H1 (cell line): ENCODE data around the gene MRPS35. TPM values are rescaled to one million over a fixed set of nuclear protein-coding genes. Genes with fewer than 3 reads are reported as not detected.

ENCODE experiments used
- CTCF ChIA-PET: fragments of 300-600 bp; sonication (Branson Sonifier 250); formaldehyde crosslinking; loops from one replicate; lab custom pipeline; 2021; ENCODE audit not compliant: partially characterized antibody; lab: Charles Lee
- POLR2A ChIA-PET: fragments of 300-600 bp; sonication (Branson Sonifier 250); formaldehyde crosslinking; loops from one replicate; lab custom pipeline; 2021; ENCODE audit warnings: inconsistent platforms; ENCODE audit not compliant: partially characterized antibody; lab: Charles Lee
- DNase-seq, 2 experiments: peaks; one replicate each; pipeline versions ENCODE4 v3.0.0 to v3.0.0-alpha.2; 2010 to 2022; ENCODE audit warnings: low spot score in 2 of 2, low read depth in 1 of 2, mixed read lengths in 1 of 2
- FAIRE-seq: peaks from 2 replicates; lab custom pipeline; 2011; peaks lifted over from hg19 to GRCh38; lab: Jason Lieb, UNC
- H2AFZ ChIP-seq: 2 replicates; pipeline ENCODE4 v1.8.1; 2012; ENCODE audit warnings: low read length, inconsistent platforms
- H2AK5ac ChIP-seq: 2 replicates; pipeline ENCODE4 v1.6.1; 2013; ENCODE audit warnings: low read depth, low read length
- H2BK120ac ChIP-seq: replicated peaks from 2 replicates; pipeline ENCODE3; 2013; ENCODE audit warnings: low read depth, low read length, inconsistent platforms
- H2BK12ac ChIP-seq: 2 replicates; pipeline ENCODE4 v1.6.1; 2013; ENCODE audit warnings: low read depth, low read length
- H2BK15ac ChIP-seq: 2 replicates; pipeline ENCODE4 v1.6.1; 2013; ENCODE audit warnings: low read length
- H2BK20ac ChIP-seq: 2 replicates; pipeline ENCODE4 v1.6.1; 2013; ENCODE audit warnings: low read length
- H2BK5ac ChIP-seq: 2 replicates; pipeline ENCODE4 v1.6.1; 2013; ENCODE audit warnings: low read depth, low read length
- H3K14ac ChIP-seq: 2 replicates; pipeline ENCODE4 v1.6.1; 2013; ENCODE audit warnings: inconsistent platforms; ENCODE audit not compliant: insufficient read length
- H3K18ac ChIP-seq: 2 replicates; pipeline ENCODE4 v1.6.1; 2013; ENCODE audit warnings: low read length; ENCODE audit errors: extremely low read depth
- H3K23ac ChIP-seq: 2 replicates; pipeline ENCODE4 v1.6.1; 2013; ENCODE audit warnings: inconsistent platforms; ENCODE audit not compliant: insufficient read length
- H3K23me2 ChIP-seq: 2 replicates; pipeline ENCODE4 v1.6.1; 2013; ENCODE audit warnings: low read depth, low read length
- H3K27ac ChIP-seq: 2 replicates; pipeline ENCODE4 v1.6.1; 2011; ENCODE audit warnings: low read depth, low read length, inconsistent platforms
- H3K27me3 ChIP-seq, 4 experiments: replicated peaks in 1 of 4; 1 replicate in 1 of 4; 2 replicates in 3 of 4; pipeline versions ENCODE4 v1.6.1 to v1.8.1; 2011 to 2013; ENCODE audit warnings: low read length in 3 of 4, mild to moderate bottlenecking in 3 of 4, inconsistent platforms in 2 of 4, mixed read lengths in 2 of 4, moderate library complexity in 1 of 4; ENCODE audit not compliant: control insufficient read depth in 3 of 4, insufficient read depth in 3 of 4; ENCODE audit errors: extremely low read depth in 1 of 4
- H3K36me3 ChIP-seq, 4 experiments: 2 replicates each; pipeline versions ENCODE4 v1.6.1 to v1.8.1; 2011 to 2013; ENCODE audit warnings: mild to moderate bottlenecking in 4 of 4, low read length in 3 of 4, moderate library complexity in 2 of 4, control low read depth in 1 of 4, inconsistent platforms in 1 of 4; ENCODE audit not compliant: insufficient read depth in 4 of 4, control insufficient read depth in 2 of 4
- H3K4ac ChIP-seq: replicated peaks from 2 replicates; pipeline ENCODE3; 2013; ENCODE audit warnings: low read length, low read depth, mixed read lengths, inconsistent platforms; ENCODE audit not compliant: insufficient read length
- H3K4me1 ChIP-seq, 4 experiments: replicated peaks in 1 of 4; 1 replicate in 1 of 4; 2 replicates in 3 of 4; pipeline versions ENCODE4 v1.6.1 to v1.8.1; 2011 to 2013; ENCODE audit warnings: low read length in 3 of 4, inconsistent platforms in 2 of 4, mixed read lengths in 1 of 4; ENCODE audit not compliant: insufficient read depth in 4 of 4, control insufficient read depth in 3 of 4
- H3K4me2 ChIP-seq, 2 experiments: 2 replicates each; pipeline versions ENCODE4 v1.6.1 to v1.8.1; 2011 to 2013; ENCODE audit warnings: low read depth in 2 of 2, low read length in 2 of 2, control low read depth in 1 of 2, inconsistent platforms in 1 of 2, mild to moderate bottlenecking in 1 of 2; ENCODE audit not compliant: insufficient read depth in 1 of 2
- H3K4me3 ChIP-seq, 4 experiments: fragments of 200-600, 300-600 bp in 1 of 4; sonication (generic), shearing (Covaris generic), sonication (Bioruptor Twin) in 1 of 4; 2 replicates each; pipeline versions ENCODE4 v1.5.1 to v1.8.1; 2011 to 2016; ENCODE audit warnings: low read length in 4 of 4, low read depth in 3 of 4, control low read depth in 2 of 4, inconsistent platforms in 2 of 4, mild to moderate bottlenecking in 2 of 4, mixed read lengths in 1 of 4, moderate library complexity in 1 of 4; ENCODE audit not compliant: insufficient read depth in 2 of 4; ENCODE audit errors: extremely low read depth in 1 of 4
- H3K56ac ChIP-seq: replicated peaks from 2 replicates; pipeline ENCODE3; 2013; ENCODE audit warnings: low read depth, mild to moderate bottlenecking, mixed read lengths, low read length, inconsistent platforms; ENCODE audit not compliant: insufficient read length
- H3K79me1 ChIP-seq: 2 replicates; pipeline ENCODE4 v1.6.1; 2013; ENCODE audit warnings: low read depth, low read length, control low read depth
- H3K79me2 ChIP-seq, 2 experiments: 2 replicates each; pipeline versions ENCODE4 v1.6.1 to v1.8.1; 2012 to 2013; ENCODE audit warnings: low read length in 2 of 2, mild to moderate bottlenecking in 2 of 2, inconsistent platforms in 1 of 2; ENCODE audit not compliant: insufficient read depth in 2 of 2, control insufficient read depth in 1 of 2
- H3K9ac ChIP-seq, 4 experiments: replicated peaks in 1 of 4; 1 replicate in 1 of 4; 2 replicates in 3 of 4; pipeline versions ENCODE4 v1.6.1 to v1.8.1; 2011 to 2013; ENCODE audit warnings: low read depth in 3 of 4, low read length in 3 of 4, control low read depth in 2 of 4, mild to moderate bottlenecking in 2 of 4, moderate library complexity in 2 of 4, inconsistent platforms in 1 of 4; ENCODE audit errors: extremely low read depth in 1 of 4
- H3K9me3 ChIP-seq, 2 experiments: 2 replicates each; pipeline versions ENCODE4 v1.6.1 to v1.8.1; 2012 to 2013; ENCODE audit warnings: mild to moderate bottlenecking in 2 of 2, moderate library complexity in 2 of 2, control low read depth in 1 of 2, inconsistent platforms in 1 of 2, low read depth in 1 of 2, low read length in 1 of 2, mixed read lengths in 1 of 2; ENCODE audit not compliant: insufficient read depth in 2 of 2
- H4K20me1 ChIP-seq, 2 experiments: replicated peaks in 1 of 2; 2 replicates each; pipeline versions ENCODE3 to v1.8.1; 2011 to 2013; ENCODE audit warnings: inconsistent platforms in 2 of 2, low read length in 2 of 2, mild to moderate bottlenecking in 1 of 2; ENCODE audit not compliant: insufficient read depth in 2 of 2, control insufficient read depth in 1 of 2
- H4K5ac ChIP-seq: 2 replicates; pipeline ENCODE4 v1.6.1; 2013; ENCODE audit warnings: low read length, low read depth, mixed read lengths, inconsistent platforms; ENCODE audit not compliant: insufficient read length
- H4K8ac ChIP-seq: 2 replicates; pipeline ENCODE4 v1.8.0; 2013; ENCODE audit warnings: mild to moderate bottlenecking, moderate library complexity, low read length, inconsistent platforms; ENCODE audit not compliant: insufficient read depth; ENCODE audit errors: extremely low read depth
- H4K91ac ChIP-seq: replicated peaks from 2 replicates; pipeline ENCODE3; 2013; ENCODE audit warnings: low read length, mixed read lengths, inconsistent platforms; ENCODE audit not compliant: insufficient read length
- ASH2L ChIP-seq: fragments of 200-600, 300-600 bp; sonication (generic); IDR thresholded peaks from one replicate; pipeline ENCODE4 v1.7.1; 2017; ENCODE audit warnings: low read length
- CBX8 ChIP-seq: fragments of 300-800, 300-1000 bp; sonication (generic); IDR thresholded peaks from 2 replicates; pipeline ENCODE4 v1.7.1; 2016; ENCODE audit warnings: low read depth, low read length, borderline replicate concordance
- MAX ChIP-seq: IDR thresholded peaks from 2 replicates; pipeline ENCODE4 v1.6.1; 2012; ENCODE audit warnings: inconsistent platforms
- POLR2A ChIP-seq, 2 experiments: IDR thresholded peaks; 1 replicate in 1 of 2; 2 replicates in 1 of 2; pipeline ENCODE4 v1.6.1; 2011; ENCODE audit warnings: low read depth in 2 of 2, low read length in 2 of 2, mild to moderate bottlenecking in 2 of 2; ENCODE audit errors: control extremely low read depth in 1 of 2
- SIRT6 ChIP-seq: IDR thresholded peaks from one replicate; pipeline ENCODE4 v1.7.1; 2012; ENCODE audit warnings: low read length, inconsistent platforms
- YY1 ChIP-seq: IDR thresholded peaks from 2 replicates; pipeline ENCODE4 v1.6.1; 2011; ENCODE audit warnings: low read depth, mild to moderate bottlenecking, low read length
- WGBS, 2 experiments: shearing (Covaris generic) in 1 of 2; methylation state at CpG; one replicate each; pipeline versions ENCODE4 v1.1.6 to v1.1.7; 2013 to 2015; ENCODE audit warnings: low lambda C conversion rate in 2 of 2, mixed read lengths in 2 of 2, inconsistent platforms in 1 of 2, low coverage in 1 of 2, missing lambda C conversion rate in 1 of 2; ENCODE audit not compliant: insufficient replicate concordance in 2 of 2, insufficient coverage in 1 of 2, insufficient read length in 1 of 2; ENCODE audit errors: extremely low coverage in 1 of 2, missing lambda C conversion rate in 1 of 2; 5-methylcytosine and 5-hydroxymethylcytosine counted together
- polyA plus RNA-seq, 7 experiments: library from polyadenylated mRNA; depleted of rRNA in 3 of 7; stranded (reverse) in 5 of 7; unstranded in 2 of 7; fragments of >200 nt in 5 of 7; fragments of 200-250 nt in 2 of 7; gene quantifications; 1 replicate in 5 of 7; 2 replicates in 1 of 7; 4 replicates in 1 of 7; pipeline versions ENCODE4 v1.2.1 to v1.2.3, GENCODE V29; 2011 to 2013; ENCODE audit warnings: missing spikeins in 2 of 7, mixed read lengths in 2 of 7
- total RNA-seq: library from RNA; stranded (reverse); fragmentation: NEBNext Ultra II Directional; extraction: Animal tissue kit (Norgen Biotek cat#: 25700); gene quantifications from 2 replicates; pipeline ENCODE4 v1.2.1, GENCODE V29; 2021

The MRPS35 gene
- total and polyA plus RNA-seq, 2 of the 8 experiments (the other 6 are each of a cell fraction or from before 2014, with no cell fraction given): 26.8 to 47.9 TPM

GRCh38 chr12:27779416-27779919, 68.8 kb downstream of the MRPS35 start:
- Histone ChIP-seq H3K4me2 (peak overlapping the region; percentile 76 to 97), H4K8ac (peak overlapping the region; percentile 97), H3K27ac (peak overlapping the region; percentile 71), H2BK15ac (peak overlapping the region; percentile 95; the same call in 1 of the 2 replicates), H3K23me2 (peaks cover 11% of the 10 kb centered on the region), H3K9me3 (no peaks in the 10 kb centered on the region), H4K20me1 (no peaks in the 10 kb centered on the region), H3K36me3 (no peaks in the 10 kb centered on the region; a peak in 2 of 8 replicates), H3K14ac (peak overlapping the region; percentile 20), H3K79me2 (peaks cover 0 to 35% of the 10 kb centered on the region in 2 experiments; a peak in 2 of 4 replicates), H4K91ac (peak overlapping the region; percentile 97), H2BK120ac (peak overlapping the region; percentile 72), H3K4me3 (peak overlapping the region; percentile 53 to 72 (median 69)), H4K5ac (peak overlapping the region; percentile 93), H3K79me1 (no peaks in the 10 kb centered on the region), H3K18ac (peak overlapping the region; percentile 99), H3K56ac (peak overlapping the region; percentile 37), H3K4me1 (peaks cover 0 to 16% (median 11%) of the 10 kb centered on the region in 4 experiments; a peak in 6 of 7 replicates), H3K23ac (no peak overlapping the region), H2BK12ac (peak overlapping the region; percentile 96), H3K27me3 (no peaks in the 10 kb centered on the region), H3K4ac (peak overlapping the region; percentile 97), H2AFZ (peak overlapping the region; percentile 99), H2AK5ac (peak overlapping the region; percentile 84; the same call in 1 of the 2 replicates), H2BK5ac (0 out of 2 replicates have a peak overlapping the region, but pooled peaks have one; percentile 77), H2BK20ac (no peak overlapping the region), H3K9ac (peak overlapping the region; percentile 74 to 94 (median 90))
- TF ChIP-seq YY1: peak; percentile 38; the same call in 1 of the 2 replicates
- TF ChIP-seq SIRT6: no peak
- TF ChIP-seq CBX8: no peak
- TF ChIP-seq ASH2L: peak; percentile 24
- TF ChIP-seq POLR2A (IDR thresholded peaks at IDR 0.05; ENCODE audit: control extremely low read depth in 1 of 2, low read depth in 2 of 2, low read length in 2 of 2): peak in 1 of 2 experiments; percentile 58; a peak in 1 of 3 replicates
- peak; percentile 24; the same call in 1 of the 2 replicates for TF ChIP-seq MAX
- no peak for DNase-seq
- POLR2A ChIA-PET: interaction anchor here (0.7 to 3.0 kb wide), 17 partner anchors 9 to 407 kb away, joined by 3 to 18 read pairs (median 3); no protein-coding TSS in a partner anchor
- 15% methylated on average over 25 of the region's 36 CpGs; no CpG with 5 or more reads in 1 of the 2 experiments for WGBS, 2 experiments
- CTCF ChIA-PET: interaction anchor here (0.6 to 1.8 kb wide), 5 partner anchors 25 to 163 kb away, joined by 3 to 5 read pairs (median 3); no protein-coding TSS in a partner anchor
- FAIRE-seq: no peak
